ENCODE results near the gene RNH1.
"Not testable (repeated sequence)": the region's sequence is repeated elsewhere in the genome, so short reads cannot be mapped to it uniquely, and the experiment has no call there.

Gene RNH1

DNA sequence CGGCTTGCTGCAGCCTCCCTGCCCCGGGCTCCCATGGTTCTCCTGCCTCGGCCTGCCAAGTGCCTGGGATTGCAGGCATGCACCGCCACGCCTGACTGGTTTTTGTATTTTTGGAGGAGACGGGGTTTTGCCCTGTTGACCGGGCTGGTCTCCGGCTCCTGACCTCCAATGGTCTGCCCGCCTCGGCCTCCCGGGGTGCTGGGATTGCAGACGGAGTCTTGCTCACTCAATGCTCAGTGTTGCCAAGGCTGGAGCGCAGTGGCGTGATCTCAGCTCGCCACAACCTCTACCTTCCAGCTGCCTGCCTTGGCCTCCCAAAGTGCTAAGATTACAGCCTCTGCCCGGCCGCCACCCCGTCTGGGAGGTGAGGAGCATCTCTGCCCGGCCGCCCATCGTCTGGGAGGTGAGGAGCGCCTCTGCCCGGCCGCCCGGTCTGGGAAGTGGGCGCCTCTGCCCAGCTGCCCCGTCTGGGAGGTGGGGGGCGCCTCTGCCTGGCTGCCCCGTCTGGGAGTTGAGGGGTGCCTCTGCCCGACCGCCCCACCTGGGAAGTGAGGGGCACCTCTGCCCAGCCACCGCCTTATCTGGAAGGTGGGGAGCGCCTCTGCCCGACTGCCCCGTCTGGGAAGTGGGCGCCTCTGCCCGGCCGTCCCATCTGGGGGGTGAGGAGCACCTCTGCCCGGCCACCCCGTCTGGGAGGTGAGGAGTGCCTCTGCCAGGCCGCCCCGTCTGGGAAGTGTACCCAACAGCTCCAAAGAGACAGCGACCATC, 10.1 kb upstream of the RNH1 start:
- not testable (repeated sequence) for DNase-seq

GRCh38 chr11:516400-516799, 9.4 kb upstream of the RNH1 start:
- DNase-seq = no peak

DNA sequence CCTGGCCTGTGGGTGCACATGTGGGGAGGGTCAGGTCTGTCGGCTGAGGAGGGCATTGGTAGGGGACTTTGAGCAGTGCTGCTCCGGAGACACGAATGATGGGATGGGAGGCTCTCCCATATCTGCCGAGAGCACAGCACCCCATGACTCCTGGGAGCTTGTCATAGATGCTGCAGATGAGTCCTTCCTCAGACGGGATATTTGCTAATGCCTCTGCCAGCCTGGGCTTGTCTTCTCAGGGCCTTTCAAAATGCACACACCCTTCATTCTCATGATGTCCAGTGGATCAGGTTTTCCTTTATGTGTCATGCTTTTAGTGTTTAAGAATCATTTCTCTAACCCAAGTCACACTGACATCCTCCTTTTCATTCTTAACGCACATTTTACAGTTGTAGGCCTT, 8.1 kb upstream of the RNH1 start:
- DNase-seq = no peak

DNA sequence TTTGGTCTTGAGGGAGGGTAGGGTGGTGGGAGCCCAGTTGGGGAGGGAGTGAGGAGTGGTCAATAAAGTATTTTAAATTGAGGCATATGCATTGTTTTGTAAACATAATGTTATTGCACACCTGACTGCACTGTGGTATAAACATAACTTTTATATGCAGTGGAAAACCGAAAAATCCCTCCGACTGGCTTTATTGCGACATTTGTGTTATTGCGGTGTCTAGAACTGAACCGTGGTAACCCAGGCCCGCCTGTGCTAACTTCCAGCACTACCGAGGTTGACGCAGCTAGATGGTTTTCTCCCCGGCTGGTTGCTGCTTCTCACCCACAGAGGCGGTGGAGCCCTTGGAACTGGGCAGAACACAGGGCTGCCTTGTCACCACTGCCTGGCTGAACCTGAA, 7.6 kb upstream of the RNH1 start:
- no peak for DNase-seq

DNA sequence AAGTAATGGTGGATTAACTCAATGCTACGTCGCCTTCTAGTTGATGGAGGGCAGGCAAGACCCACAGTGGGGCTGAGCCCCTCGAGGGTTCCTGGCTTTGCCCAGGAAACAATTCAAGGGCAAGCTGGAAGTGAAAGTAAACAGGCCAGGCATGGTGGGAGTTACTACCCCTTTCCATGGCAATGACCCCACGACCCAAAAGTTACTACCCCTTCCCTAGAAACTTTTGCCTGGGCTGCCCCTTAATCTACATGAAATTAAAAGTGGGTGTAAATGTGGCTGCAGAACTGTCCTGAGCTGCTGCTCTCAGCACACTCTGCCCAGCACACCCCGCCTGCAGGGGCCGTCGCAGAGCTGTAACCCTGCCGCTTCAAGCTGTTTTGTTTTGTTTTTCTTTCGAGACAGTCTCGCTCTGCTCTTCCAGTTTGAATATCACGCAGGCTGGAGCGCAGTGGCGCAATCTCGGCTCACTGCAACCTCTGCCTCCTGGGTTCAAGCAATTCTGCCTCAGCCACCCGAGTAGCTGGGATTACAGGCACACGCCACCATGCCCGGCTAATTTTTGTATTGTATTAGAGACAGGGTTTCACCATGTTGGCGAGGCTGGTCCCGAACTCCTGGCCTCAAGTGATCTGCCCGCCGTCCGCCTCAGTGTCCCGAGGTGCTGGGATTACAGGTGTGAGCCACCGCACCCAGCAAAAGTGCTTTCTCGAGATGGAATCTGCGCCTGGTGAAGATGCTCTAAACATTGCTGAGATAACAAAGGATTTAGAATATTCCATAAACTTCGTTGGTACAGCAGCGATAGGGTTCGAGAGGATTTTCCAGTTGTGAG, 5.9 kb upstream of the RNH1 start:
- no peak for DNase-seq

DNA sequence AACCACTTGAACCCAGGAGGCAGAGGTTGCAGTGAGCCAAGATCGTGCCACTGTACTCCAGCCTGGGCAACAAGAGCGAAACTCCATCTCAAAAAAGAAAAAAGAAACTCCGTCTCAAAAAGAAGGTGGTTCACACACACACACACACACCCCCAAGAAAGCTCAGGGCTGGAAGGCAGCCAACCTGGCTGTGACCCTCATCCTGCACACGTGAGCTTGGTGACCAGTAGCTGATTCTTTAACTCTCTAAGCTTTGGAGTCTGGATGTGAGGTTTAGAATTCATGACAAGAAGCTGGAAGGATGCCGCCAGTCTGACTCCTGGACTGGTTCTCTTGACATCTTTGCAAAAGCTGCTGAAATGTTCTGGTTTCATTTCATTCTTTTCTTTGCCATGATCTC, 1.9 kb upstream of the RNH1 start:
- no peak for DNase-seq

DNA sequence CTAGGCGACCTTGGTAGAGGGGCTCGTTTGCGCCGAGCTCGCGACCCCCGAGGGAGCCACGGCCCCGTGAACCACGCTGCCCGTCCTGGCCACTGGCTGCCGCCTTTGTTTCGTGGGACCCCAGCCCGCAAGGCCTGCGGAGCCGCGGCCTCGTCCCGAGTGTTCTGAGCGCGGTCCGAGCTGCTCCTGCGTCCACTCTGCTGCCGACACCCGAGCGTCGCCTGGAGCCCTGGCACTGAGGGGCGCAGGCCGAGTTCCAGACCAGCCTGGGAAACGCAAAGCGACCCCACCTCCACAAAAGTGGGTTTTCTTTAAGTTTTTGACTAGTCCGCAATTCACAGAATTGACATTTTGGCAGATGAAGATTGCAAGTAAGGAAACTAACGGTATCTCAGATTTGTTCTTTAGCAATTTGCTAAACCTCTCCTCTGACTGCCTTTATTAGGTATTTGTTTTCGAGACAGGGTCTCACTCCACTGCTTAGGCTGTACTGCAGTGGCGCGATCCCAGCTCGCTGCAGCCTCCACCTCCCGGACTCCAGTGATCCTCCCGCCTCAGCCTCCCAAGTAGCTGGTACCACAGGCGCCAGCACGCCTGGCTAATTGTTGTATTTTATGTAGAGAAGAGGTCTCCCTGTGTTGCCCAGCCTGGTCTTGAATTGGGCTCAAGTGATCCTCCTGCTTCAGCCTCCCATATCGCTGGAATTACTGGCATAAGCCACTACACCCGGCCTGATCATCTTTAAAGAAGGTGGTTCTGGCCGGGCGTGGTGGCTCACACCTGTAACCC, 879 bp upstream of the RNH1 start:
- no peak for DNase-seq

GRCh38 chr11:506238-506994, 626 bp downstream of the RNH1 start:
- DNase-seq = peak; percentile 97

DNA sequence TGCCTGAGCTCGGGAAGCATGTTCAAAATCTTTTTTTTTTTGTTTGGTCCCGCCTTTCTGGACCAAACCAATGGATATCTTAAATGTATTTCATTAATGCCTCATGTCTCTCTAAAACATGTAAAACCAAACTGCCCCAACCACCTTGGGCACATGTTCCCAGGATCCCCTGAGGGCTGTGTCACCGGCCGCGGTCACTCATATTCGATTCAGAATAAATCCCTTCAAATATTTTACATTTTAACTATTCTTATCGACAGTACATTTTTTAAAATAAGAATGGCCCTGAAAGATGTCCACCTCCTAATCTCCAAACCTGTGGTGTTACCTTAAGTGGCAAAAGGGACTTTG, 2.1 kb downstream of the RNH1 start:
- DNase-seq = no peak

DNA sequence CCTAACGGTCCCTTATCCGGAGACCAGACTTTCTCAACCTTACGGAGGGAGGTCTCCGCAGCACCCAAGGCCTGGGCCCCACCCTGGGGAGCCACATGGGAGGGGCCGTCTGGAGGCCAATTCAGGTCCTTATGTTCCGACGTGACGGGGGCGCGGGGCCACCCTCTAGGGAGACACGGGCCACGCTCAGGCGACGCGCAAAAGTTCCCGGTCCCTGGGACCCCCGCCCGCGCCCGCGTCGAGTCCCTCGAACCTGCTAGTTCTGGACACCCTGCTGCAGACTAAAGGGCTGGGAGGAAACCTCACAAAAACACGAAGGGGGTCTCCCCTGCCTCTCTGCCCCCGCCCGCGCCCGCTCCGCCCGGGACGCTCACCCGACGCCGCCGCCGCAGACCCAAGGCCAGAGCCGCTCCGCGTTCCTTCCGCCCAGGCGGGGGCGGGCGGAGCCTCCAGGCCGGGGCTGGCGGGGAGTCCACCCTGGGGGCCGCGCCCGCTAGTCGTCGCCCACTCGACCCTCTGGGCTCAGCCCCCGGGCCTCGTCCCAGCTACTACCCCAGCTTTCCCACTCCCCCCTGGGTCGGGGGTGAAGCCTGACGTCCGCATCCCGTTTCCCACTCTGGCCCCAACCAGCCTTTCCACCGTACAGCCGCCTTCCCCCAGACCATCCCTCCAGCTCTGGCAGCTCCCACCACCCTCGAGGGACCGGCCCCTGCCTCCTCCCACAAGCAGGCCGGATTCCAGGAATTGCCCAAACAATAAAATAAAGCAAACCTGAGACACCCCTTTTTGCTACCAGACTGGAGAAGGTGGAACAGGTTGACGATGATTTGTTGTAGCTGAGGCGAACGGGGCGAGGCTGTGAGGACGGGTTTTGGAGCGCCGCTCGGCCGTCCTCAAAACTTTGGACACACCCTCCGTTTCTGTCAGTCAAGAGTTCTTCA, 2.7 kb downstream of the RNH1 start:
- no peak for DNase-seq

GRCh38 chr11:503179-503981, 3.7 kb downstream of the RNH1 start:
- DNase-seq = no peak

GRCh38 chr11:502288-503178, 4.5 kb downstream of the RNH1 start:
- DNase-seq = no peak

- no peak for DNase-seq
Measured at GRCh38 chr11:501683-502287, 5.3 kb downstream of the RNH1 start.

- no peak for DNase-seq
Measured at GRCh38 chr11:501001-501682, 5.9 kb downstream of the RNH1 start.

DNA sequence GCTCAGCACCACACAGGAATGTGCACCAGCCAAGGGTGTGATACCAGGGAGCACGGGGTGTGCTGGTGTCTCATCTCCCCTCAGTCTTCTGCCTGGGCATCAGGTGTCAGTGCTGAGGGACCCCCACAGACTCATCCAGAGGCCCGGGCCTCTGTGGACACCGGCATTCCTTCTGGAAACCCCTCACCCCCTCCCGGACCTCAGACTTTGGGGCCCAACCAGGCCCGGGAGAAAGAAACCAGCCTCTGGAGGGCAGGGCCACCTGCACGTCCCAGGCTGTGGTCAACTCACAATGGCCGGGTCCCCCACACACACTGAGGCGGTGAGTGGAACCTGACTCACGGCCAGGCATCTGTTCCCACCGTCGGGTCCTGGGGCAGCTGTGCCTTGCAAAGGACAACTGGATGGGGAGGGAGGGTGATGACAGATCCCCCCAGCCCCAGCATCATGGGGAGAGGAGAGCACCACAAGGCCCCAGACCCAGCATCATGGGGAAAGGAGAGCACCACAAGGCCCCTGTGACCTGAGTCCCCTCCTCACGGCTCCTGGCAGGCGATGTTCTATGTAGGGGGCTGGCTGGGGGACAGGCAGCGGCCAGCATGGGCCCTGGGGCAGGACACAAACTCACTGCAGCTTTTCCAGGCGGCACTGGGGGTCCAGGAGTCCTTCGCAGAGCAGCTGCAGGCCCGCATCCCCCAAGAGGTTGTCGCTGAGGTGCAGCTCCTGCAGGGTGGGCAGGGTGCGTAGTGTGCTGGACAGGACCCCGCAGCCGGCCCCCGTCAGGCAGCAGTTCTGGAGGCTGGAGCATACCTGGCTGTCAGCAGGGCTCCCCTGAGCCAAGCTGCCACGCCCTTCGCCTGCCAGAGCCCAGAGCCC, 7.6 kb downstream of the RNH1 start:
- no peak for DNase-seq

GRCh38 chr11:498297-499181, 8.5 kb downstream of the RNH1 start:
- DNase-seq = no peak

Measured in CD4-positive, alpha-beta T cell treated with Interleukin-12 subunit alpha and Interleukin-12 subunit beta, for 1 hour (primary cell).